ENCODE measurements around the gene PEX7.

- no peak for TF ChIP-seq CTCF (IDR thresholded peaks at IDR 0.05; ENCODE audit: insufficient read depth, low read length)
- TF ChIP-seq POLR2AphosphoS5 (IDR thresholded peaks at IDR 0.05; ENCODE audit: low read depth) = no peak
- TF ChIP-seq GABPA (IDR thresholded peaks at IDR 0.05; ENCODE audit: low read depth) = no peak
- no peak for TF ChIP-seq REST (IDR thresholded peaks at IDR 0.05; ENCODE audit: insufficient replicate concordance, low read depth)
- TF ChIP-seq SPI1 (IDR thresholded peaks at IDR 0.05; ENCODE audit: borderline replicate concordance, low read depth) = no peak
These were observed 49.0 kb upstream of the PEX7 start for GRCh38 chr6:136773473-136773796.
